HUES64 (cell line): ENCODE data around the gene MICAL3.
"Not testable (repeated sequence)": the region's sequence is repeated elsewhere in the genome, so short reads cannot be mapped to it uniquely, and the experiment has no call there.

ENCODE experiments used
- H3K27ac ChIP-seq: 2 replicates; pipeline ENCODE4 v1.7.0; 2013; ENCODE audit warnings: low read depth, low read length, inconsistent platforms
- H3K27me3 ChIP-seq: 2 replicates; pipeline ENCODE4 v1.6.1; 2013; ENCODE audit warnings: mild to moderate bottlenecking, low read length; ENCODE audit not compliant: insufficient read depth
- H3K36me3 ChIP-seq: 2 replicates; pipeline ENCODE4 v1.6.1; 2013; ENCODE audit warnings: mild to moderate bottlenecking, low read length; ENCODE audit not compliant: insufficient read depth
- H3K4me1 ChIP-seq: 2 replicates; pipeline ENCODE4 v1.6.1; 2013; ENCODE audit warnings: mild to moderate bottlenecking, low read length, moderate library complexity; ENCODE audit not compliant: insufficient read depth
- H3K4me3 ChIP-seq: 2 replicates; pipeline ENCODE4 v1.5.1; 2013; ENCODE audit warnings: mild to moderate bottlenecking, low read length, moderate library complexity
- H3K9ac ChIP-seq: 2 replicates; pipeline ENCODE4 v1.6.1; 2013; ENCODE audit warnings: mild to moderate bottlenecking, low read depth, low read length
- H3K9me3 ChIP-seq: 2 replicates; pipeline ENCODE4 v1.6.1; 2013; ENCODE audit warnings: low read depth, low read length; ENCODE audit not compliant: insufficient read depth
- WGBS: fragments of 150-250, 120-280 bp; methylation state at CpG from one replicate; pipeline ENCODE4 v1.1.7; 2013; ENCODE audit warnings: missing lambda C conversion rate; 5-methylcytosine and 5-hydroxymethylcytosine counted together

MICAL3 gene

DNA sequence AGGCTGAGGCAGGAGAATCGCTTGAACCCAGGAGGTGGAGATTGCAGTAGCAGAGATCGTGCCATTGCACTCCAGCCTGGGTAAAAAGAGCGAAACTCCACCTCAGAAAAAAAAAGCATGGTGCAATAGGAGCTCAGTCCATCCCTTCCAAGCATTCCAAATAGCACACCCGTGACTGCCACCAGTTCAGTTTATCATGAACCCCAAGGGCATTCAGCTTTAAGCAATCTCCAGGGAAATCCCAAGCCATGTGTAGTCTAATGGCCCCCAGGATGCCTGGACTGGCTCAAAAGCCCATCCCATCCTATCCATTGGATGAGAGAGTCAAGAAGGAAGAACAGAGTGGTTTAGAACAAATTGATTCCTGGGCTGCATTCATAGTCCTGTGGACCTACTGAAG is 16.2 kb downstream of the MICAL3 start:
- H3K27me3 ChIP-seq, result no peaks in the 10 kb centered on the region
- H3K27ac ChIP-seq, result no peak overlapping the region
- no peak overlapping the region for H3K4me3 ChIP-seq
- H3K9me3 ChIP-seq, result no peaks in the 10 kb centered on the region
- no peak overlapping the region for H3K9ac ChIP-seq
- WGBS, result 92% methylated on average over 4 of the region's 4 CpGs
- no peaks in the 10 kb centered on the region for H3K36me3 ChIP-seq
- no peaks in the 10 kb centered on the region for H3K4me1 ChIP-seq

DNA sequence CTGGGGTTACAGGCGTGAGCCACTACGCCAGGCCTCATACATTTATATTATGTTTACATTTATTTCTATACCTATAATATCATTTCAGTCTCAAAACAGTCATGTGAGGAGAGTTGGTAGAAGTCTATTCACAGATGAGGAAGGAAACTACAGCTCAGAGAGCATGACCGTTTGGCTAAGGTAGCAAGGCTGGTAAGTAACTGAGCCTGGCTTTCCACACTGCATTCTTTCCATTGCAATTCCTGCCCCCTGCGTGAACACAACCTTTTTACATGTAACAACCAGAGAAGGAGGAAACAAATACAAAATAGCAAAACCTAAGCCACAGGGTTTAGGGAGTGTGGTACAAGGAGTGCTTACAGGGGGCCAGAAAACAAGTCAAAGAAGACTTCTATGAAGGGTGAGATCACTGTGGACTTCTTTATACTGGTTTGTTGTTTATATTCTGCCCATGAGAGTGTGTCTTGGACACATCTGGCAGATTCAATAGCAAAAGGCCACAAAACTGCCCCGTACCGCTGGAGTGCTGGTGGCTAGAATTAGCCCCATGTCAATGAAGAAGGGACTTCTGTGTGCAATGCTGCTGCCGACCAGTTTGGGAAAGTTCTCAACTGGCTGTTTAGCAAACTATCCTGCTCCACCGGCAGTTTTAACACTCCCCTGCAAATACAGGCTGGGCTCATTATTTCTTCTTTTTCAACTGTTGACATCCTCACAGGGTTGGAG is 19.0 kb downstream of the MICAL3 start:
- 89% methylated on average over 7 of the region's 8 CpGs for WGBS
- Histone ChIP-seq H3K9me3 (no peaks in the 10 kb centered on the region), H3K27me3 (no peaks in the 10 kb centered on the region), H3K27ac (no peak overlapping the region), H3K9ac (no peak overlapping the region), H3K4me3 (no peak overlapping the region), H3K4me1 (no peaks in the 10 kb centered on the region), H3K36me3 (no peaks in the 10 kb centered on the region)

DNA sequence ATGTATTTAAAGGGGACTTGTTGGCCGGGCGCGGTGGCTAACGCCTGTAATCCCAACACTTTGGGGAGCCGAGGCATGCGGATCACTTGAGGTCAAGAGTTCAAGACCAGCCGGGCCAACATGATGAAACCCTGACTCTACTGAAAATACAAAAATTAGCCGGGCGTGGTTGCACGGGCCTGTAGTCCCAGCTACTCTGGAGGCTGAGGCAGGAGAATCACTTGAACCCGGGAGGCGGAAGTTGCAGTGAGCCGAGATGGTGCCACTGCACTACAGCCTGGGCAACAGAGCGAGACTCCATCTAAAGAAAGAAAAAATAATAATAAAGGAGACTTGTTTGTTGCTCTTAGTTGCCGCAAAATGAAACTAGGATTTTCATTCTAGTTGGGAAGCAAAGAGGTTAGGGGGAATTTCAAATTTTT is 22.5 kb downstream of the MICAL3 start:
- 54% methylated on average over 15 of the region's 15 CpGs for WGBS
- H3K36me3 ChIP-seq, H3K9me3 ChIP-seq, H3K4me1 ChIP-seq, H3K27me3 ChIP-seq, H3K9ac ChIP-seq, H3K27ac ChIP-seq: not testable (repeated sequence)
- peak overlapping the region; percentile 78; the same call in 1 of the 2 replicates for H3K4me3 ChIP-seq

DNA sequence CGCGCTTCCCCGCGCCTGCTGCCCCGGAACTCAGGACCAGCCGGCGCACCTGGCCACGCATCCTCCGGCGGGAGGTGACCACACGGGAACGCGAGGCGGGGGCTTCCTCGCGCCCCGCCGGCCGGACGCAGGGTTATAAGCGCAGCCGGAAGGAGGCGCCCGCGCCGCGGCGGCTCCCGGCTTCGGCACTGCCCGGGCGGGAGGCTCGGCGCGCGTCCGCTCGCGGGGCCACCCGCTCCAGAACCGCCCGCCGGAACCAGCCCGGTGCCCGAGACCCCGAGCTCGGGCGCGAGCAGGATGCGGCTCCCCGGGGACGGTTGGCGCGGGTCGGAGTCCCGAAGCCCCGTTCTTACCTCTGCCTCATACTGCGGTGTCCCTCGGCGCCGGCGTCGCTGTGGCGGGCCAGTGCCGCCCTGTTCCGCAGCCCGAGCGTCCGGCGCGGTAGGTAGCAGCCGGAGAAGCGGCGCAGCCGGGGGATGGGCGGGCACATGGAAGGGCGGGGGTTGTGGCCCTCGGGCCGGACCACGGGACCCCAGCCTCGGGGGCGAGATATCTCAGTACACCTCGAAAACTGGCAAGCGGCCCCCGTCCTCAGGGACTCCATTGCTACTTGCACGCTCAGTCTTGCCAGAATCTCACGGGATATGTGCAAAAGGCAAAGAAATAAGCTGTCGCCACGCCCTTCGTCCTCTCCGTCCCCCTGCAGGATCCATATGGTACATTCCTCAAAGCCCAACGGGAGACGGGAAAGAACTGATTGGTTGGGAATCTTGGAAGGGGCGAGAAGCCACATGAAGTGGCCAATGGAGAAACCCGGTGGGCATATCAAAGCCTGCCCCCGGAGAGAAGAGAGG is 23.1 kb downstream of the MICAL3 start:
- H3K27me3 ChIP-seq, result no peaks in the 10 kb centered on the region
- H3K27ac ChIP-seq, result peak overlapping the region; percentile 92
- H3K36me3 ChIP-seq, result no peaks in the 10 kb centered on the region
- peak overlapping the region; percentile 85 for H3K9ac ChIP-seq
- peak overlapping the region; percentile 78 for H3K4me3 ChIP-seq
- no peaks in the 10 kb centered on the region; the same call in 1 of the 2 replicates for H3K4me1 ChIP-seq
- under 1% methylated on average over 96 of the region's 96 CpGs for WGBS
- no peaks in the 10 kb centered on the region for H3K9me3 ChIP-seq

DNA sequence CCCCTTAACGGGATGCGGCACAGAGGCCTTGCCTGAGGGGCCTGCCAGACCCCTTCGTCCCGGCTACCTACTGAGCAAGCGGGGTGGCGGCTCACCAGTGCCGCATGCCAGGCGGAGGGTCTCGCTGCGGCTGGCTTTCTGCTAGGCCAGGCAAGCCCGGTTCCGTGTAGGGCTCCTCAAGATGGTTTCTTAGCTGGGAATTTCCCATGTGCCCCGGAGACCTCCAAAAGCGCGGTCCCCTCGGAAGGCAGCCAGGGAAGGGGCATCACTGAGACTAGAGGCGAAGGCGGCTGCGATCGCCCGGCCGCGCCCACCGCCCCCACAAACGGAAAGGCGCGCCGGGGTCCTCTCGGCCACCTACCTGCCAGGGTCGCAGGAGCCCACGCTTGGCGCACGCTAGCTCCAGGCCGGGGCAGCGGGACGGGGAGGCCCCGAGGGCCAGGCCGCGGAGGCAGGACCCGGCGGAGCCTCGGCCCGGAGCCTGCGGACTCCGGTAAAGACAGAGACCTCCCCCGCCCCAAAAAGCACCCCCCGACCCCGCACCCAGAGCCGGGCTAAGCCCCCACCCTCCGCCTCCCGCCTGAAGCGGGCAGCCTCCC is 23.8 kb downstream of the MICAL3 start:
- under 1% methylated on average over 52 of the region's 52 CpGs for WGBS
- no peaks in the 10 kb centered on the region for H3K9me3 ChIP-seq
- no peaks in the 10 kb centered on the region for H3K27me3 ChIP-seq
- H3K4me1 ChIP-seq, result no peaks in the 10 kb centered on the region; the same call in 1 of the 2 replicates
- peak overlapping the region; percentile 85 for H3K9ac ChIP-seq
- no peaks in the 10 kb centered on the region for H3K36me3 ChIP-seq
- H3K4me3 ChIP-seq, result peak overlapping the region; percentile 78
- H3K27ac ChIP-seq, result peak overlapping the region; percentile 92; the same call in 1 of the 2 replicates

DNA sequence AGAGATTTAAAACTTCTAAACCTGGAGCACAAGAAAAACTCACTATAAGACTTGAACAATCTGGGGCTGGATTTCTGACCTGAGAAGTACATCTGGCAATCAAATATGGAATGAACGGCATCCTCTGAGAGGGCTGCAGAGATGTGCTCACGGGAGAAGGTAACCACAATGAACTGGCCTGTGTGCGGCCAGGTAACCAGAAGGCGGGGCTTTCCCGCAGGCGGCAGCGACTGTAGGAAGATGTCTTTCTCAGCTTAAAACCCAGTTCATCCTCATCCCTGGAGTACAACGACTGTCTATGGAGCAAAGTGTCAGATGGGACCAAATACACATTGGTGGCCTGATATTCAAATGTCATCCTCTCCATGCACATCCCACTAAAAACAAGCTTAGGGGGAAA is 24.5 kb downstream of the MICAL3 start:
- Histone ChIP-seq H3K9me3 (no peaks in the 10 kb centered on the region), H3K4me3 (peak overlapping the region; percentile 78), H3K4me1 (no peaks in the 10 kb centered on the region; the same call in 1 of the 2 replicates), H3K36me3 (no peaks in the 10 kb centered on the region), H3K9ac (no peak overlapping the region), H3K27me3 (no peaks in the 10 kb centered on the region), H3K27ac (no peak overlapping the region)
- WGBS, result 55% methylated on average over 8 of the region's 8 CpGs

DNA sequence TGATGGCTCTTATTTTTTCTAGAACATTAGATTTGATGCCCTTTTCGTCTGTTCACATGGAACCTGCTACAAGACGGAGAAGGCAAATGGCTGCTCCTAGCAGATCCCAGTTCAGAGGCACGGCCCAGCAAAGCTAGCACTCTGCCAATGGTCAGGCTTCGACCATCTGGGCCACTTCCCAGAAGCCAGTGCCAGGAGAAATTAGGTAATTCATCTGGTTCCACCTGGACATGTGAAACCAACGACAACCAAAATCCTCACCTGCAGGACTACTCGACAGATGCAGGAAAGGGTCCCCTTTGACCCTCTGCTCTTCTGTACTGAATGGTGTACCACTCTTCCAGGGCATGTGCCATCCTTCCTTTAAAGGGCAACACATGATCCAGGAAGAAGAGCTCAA is 25.4 kb downstream of the MICAL3 start:
- 96% methylated on average over 6 of the region's 6 CpGs for WGBS
- Histone ChIP-seq H3K9ac (no peak overlapping the region), H3K9me3 (no peaks in the 10 kb centered on the region), H3K36me3 (no peaks in the 10 kb centered on the region), H3K27me3 (no peaks in the 10 kb centered on the region), H3K27ac (no peak overlapping the region), H3K4me3 (no peak overlapping the region), H3K4me1 (no peaks in the 10 kb centered on the region; the same call in 1 of the 2 replicates)

DNA sequence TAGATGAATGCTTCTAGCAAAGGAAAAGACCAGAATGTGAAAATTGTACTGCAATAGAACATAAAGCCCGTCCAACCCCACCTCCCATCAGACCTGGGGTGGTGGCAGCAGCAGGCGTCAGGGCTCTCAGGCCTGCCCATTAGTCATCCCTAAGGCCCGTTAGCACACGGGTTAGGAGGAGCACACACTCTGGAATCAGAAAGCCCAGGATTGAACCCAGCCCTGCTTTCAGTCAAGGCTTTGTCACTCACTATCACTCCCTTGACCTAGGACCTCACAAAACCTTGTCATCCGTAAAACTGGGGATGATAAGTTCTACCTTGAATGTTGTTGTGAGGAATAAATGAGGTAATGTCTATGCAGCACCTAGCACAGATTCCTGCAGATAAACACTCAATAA is 26.9 kb downstream of the MICAL3 start:
- no peaks in the 10 kb centered on the region for H3K9me3 ChIP-seq
- H3K4me3 ChIP-seq, result no peak overlapping the region
- H3K27ac ChIP-seq, result no peak overlapping the region
- H3K27me3 ChIP-seq, result no peaks in the 10 kb centered on the region
- no peaks in the 10 kb centered on the region for H3K36me3 ChIP-seq
- no peaks in the 10 kb centered on the region; the same call in none of the 2 replicates for H3K4me1 ChIP-seq
- WGBS, result 89% methylated on average over 4 of the region's 5 CpGs
- H3K9ac ChIP-seq, result no peak overlapping the region

DNA sequence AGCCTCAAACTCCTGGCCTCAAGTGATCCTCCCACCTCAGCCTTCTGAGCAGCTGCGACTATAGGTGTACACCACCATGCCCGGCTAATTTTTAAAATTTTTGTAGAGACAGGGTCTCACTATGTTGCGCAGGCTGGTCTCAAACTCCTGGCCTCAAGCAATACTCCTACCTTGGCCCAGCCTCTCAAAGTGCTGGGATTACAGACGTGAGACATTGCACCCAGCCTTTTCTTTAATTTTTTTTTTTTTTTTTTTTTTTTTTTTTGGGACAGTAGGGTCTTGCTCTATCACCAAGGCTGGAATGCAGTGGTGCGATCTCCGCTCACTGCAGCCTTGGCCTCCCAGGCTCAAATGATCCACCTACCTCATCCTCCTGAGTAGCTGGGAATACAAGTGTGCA is 29.1 kb downstream of the MICAL3 start:
- not testable (repeated sequence) for H3K4me1 ChIP-seq, H3K27ac ChIP-seq, H3K9ac ChIP-seq, H3K9me3 ChIP-seq, H3K36me3 ChIP-seq, H3K4me3 ChIP-seq, H3K27me3 ChIP-seq
- 98% methylated on average over 5 of the region's 6 CpGs for WGBS

DNA sequence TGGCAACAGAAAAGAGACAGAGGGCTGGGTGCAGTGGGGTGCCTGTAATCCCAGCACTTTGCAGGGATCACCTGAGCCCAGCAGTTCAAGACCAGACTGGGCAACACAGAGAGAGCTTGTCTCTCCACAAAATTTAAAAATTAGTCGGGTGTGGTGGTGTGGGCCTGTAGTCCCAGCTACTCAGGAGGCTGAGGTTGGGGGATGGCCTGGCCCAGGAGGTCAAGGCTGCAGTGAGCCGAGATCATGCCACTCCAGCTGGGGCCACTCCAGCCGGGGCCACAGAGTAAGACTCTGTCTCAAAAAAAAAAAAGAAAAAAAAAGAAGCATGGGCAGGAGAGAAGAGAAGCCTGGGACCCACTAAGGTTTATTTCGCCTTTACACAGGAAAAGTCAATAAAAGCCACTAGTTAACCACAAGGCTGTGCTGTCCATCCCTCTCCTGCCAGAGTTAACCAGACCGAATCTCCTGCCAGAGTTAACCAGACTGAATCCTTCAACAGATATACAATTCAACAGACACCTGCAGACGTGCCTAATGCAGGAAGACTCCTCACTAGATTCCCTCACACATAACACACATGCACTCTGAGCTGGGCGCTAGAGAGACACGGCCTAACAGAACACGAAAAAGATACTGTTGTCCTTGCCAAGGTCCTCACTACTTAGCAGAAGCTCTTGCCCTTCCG is 29.8 kb downstream of the MICAL3 start:
- WGBS, result 92% methylated on average over 10 of the region's 10 CpGs

DNA sequence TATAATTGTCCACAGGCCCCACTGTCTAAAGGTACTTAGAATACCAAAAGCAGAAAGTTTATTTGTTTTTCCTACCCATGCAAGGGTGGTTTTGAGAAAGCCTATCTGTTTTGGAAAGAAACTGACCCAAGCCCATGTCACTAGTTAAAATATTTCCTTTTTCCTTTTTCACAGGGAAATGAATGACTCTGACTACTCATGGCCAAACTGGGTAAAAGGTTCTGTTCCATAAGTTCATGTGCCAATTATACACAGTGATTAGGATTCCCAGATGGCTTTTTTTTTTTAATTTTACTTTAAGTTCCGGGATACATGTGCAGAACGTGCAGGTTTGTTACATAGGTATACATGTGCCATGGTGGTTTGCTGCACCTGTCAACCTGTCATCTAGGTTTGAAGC is 31.4 kb downstream of the MICAL3 start:
- H3K27ac ChIP-seq, H3K4me3 ChIP-seq, H3K9me3 ChIP-seq, H3K27me3 ChIP-seq, H3K9ac ChIP-seq, H3K36me3 ChIP-seq, H3K4me1 ChIP-seq: not testable (repeated sequence)
- WGBS, result 92% methylated on average over 2 of the region's 2 CpGs

More for the DNA sequence above, 29.8 kb downstream of the MICAL3 start:
- no peaks in the 10 kb centered on the region for H3K27me3 ChIP-seq
- no peaks in the 10 kb centered on the region for H3K36me3 ChIP-seq
- H3K4me1 ChIP-seq, result no peaks in the 10 kb centered on the region; the same call in 1 of the 2 replicates
- H3K27ac ChIP-seq, result no peak overlapping the region
- no peak overlapping the region for H3K4me3 ChIP-seq
- H3K9ac ChIP-seq, result no peak overlapping the region
- no peaks in the 10 kb centered on the region for H3K9me3 ChIP-seq
